ENCODE results near the gene ZMAT3.
A peak's percentile ranks its signal among the peaks of the same experiment; 100 is the strongest.
"Not testable (repeated sequence)": the region's sequence is repeated elsewhere in the genome, so short reads cannot be mapped to it uniquely, and the experiment has no call there.

Gene ZMAT3

GRCh38 chr3:179071323-179072099, at the start of gene ZMAT3:
Gene ZMAT3 (minus strand): TSS chr3:179071809. CDS start chr3:179067752, 4,057 bp downstream.
- TF ChIP-seq CTCF (IDR thresholded peaks at IDR 0.05): no peak
- TF ChIP-seq ZFX (IDR thresholded peaks at IDR 0.05; ENCODE audit: borderline replicate concordance): no peak
- H3K27ac ChIP-seq: peak within 1 kb of the TSS; percentile 67

GRCh38 chr3:179116816-179117215, 45.2 kb upstream of the ZMAT3 start:
- no peak for TF ChIP-seq ZFX (IDR thresholded peaks at IDR 0.05; ENCODE audit: borderline replicate concordance)
- no peak for TF ChIP-seq CTCF (IDR thresholded peaks at IDR 0.05)

DNA sequence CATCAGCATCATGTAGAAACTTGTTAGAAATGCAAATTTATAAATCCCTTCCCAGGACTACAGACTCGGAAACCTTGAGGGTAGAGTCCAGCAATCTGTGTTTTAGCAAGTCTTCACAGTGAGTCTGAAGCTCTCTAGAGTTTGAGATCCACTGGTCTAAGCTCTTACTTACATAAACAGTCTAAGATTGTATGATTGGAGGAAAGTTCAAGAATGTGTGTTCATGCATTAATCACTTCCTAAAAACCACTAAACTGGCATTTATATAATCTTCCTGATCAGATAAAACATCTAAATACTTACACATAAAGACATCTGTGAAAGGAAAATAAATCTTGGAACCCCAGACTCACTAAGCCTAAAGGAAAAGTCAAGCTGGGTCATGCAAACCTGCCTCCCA, 43.8 kb upstream of the ZMAT3 start:
- not testable (repeated sequence) for H3K27ac ChIP-seq

More at GRCh38 chr3:179116816-179117215, 45.2 kb upstream of the ZMAT3 start:
- H3K27ac ChIP-seq: no peak overlapping the region

GRCh38 chr3:179113903-179114302, 42.3 kb upstream of the ZMAT3 start:
- no peak for TF ChIP-seq ZFX (IDR thresholded peaks at IDR 0.05; ENCODE audit: borderline replicate concordance)
- no peak for TF ChIP-seq CTCF (IDR thresholded peaks at IDR 0.05)
- H3K27ac ChIP-seq: no peak overlapping the region

DNA sequence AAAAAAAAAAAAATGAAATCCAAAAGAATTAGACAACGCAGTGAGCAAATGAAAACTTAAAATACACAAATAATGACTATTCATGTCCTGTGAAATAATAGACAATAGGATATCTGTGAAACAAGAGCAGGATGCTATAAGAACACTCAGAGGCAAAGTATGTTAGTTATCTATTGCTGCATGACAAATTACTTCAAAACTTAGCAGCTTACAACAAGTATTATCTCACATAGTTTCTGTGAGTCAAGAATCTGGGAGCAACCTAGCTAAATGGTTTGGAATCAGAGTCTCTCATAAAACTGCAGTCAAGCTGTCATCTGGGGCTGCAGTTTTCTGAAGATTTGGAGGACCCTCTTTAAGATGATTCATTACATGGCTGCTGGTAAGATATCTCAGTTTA, 36.5 kb upstream of the ZMAT3 start:
- TF ChIP-seq CTCF (IDR thresholded peaks at IDR 0.05) (no peak), ZFX (IDR thresholded peaks at IDR 0.05; ENCODE audit: borderline replicate concordance) (no peak)
- no peak overlapping the region for H3K27ac ChIP-seq

DNA sequence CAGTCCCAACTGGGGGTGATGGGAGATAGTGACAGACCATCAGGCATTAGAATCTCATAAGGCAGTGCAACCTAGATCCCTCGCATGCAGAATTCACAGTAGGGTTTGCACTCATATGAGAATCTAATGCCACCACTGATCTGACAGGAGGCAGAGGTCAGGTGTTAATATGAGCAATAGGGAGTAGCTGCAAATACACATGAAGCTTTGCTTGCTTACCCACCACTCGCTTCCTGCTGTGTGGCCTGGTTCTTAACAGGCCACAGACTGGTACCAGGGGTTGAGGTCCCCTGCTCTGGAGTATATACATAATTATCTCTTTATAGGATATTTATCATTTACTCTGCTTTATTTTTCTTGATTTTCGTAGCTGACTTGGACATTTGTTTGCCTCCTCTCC, 36.0 kb upstream of the ZMAT3 start:
- TF ChIP-seq ZFX (IDR thresholded peaks at IDR 0.05; ENCODE audit: borderline replicate concordance) (no peak), CTCF (IDR thresholded peaks at IDR 0.05) (no peak)
- H3K27ac ChIP-seq: no peak overlapping the region

DNA sequence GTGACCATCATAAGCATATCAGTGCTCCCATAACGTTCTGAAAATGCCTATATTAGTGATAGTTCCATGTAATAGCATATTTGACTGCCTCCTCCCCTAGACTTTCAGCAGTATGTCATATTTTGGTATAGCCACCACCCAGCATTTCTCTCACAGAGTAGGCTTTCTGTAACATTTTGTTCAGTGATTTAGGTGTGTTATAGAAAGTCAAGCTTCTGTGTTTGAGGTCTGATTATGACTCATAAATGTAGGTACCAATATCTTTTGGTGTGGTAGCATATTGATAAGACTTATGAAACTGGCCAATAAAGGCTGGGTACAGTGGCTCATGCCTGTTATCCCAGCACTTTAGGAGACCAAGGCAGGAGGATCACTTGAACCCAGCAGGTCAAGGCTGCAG, 34.3 kb upstream of the ZMAT3 start:
- TF ChIP-seq CTCF (IDR thresholded peaks at IDR 0.05) (no peak), ZFX (IDR thresholded peaks at IDR 0.05; ENCODE audit: borderline replicate concordance) (no peak)
- no peak overlapping the region for H3K27ac ChIP-seq

DNA sequence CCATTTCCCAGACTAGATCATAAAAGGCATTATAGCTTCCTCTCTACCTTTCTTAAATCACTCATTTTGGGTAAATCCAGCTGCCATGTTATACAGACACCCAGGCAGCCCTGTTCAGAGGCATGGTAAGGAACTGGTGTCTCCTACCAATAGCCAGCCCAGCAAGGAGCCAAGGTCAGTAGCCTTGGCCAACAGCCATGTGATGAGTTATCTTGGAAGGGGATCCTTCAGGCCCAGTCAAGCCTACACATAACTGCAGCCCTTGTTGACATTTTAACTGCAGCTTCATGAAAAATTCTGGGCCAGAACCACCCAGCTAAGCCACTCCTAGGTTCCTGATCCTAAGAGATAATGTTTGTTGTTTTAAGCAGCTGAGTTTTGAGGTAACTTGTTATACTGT, 29.0 kb upstream of the ZMAT3 start:
- no peak overlapping the region for H3K27ac ChIP-seq
- TF ChIP-seq CTCF (IDR thresholded peaks at IDR 0.05): no peak
- no peak for TF ChIP-seq ZFX (IDR thresholded peaks at IDR 0.05; ENCODE audit: borderline replicate concordance)
